Measurements from ENCODE around the gene ENOX1.

Gene ENOX1

GRCh38 chr13:43299374-43299773 lies 487.4 kb downstream of the ENOX1 start:
- no peak for DNase-seq

GRCh38 chr13:43298816-43299215 lies 488.0 kb downstream of the ENOX1 start:
- DNase-seq, result no peak

DNA sequence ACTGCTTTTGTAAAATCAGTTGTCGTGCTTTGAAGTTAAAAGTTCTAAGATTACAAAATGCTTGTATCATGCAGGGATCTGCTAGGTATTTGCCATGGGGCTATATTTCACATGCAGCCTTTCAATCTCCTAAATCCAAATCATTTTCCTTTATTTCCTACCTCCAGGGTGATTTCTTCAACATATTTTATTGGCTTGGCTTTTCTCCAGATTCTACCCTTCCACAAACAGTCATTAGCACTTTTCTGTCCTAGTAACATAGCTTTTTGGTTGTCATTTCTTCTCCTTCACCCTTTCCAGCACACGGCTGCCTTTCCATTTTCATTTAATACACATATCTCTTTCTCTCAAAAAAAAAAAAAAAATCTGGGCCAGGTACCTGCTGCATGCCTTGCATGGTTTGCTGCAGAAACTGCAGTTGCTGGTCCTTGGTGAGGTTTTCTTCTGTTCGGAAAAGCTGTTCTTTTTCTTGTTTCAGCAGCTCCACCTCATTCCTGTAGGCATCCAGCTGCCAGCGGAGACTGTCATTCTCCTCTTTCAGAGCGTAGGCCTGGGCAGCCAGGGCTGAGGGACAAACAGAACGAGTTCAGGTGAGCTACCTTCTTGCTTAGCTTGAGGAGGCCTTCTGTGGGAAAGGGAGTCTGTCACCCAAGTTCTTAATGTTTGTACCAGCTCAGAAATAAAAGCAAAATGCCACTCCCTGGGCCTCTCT lies 488.6 kb downstream of the ENOX1 start:
- no peak for DNase-seq

- no peak for DNase-seq
These were observed 490.8 kb downstream of the ENOX1 start for GRCh38 chr13:43295825-43296564.

GRCh38 chr13:43295321-43295720 lies 491.5 kb downstream of the ENOX1 start:
- no peak for DNase-seq

- DNase-seq, result no peak
These were observed 492.4 kb downstream of the ENOX1 start for GRCh38 chr13:43294412-43294811.

GRCh38 chr13:43293986-43294385 lies 492.8 kb downstream of the ENOX1 start:
- DNase-seq, result no peak

GRCh38 chr13:43293561-43293960 lies 493.2 kb downstream of the ENOX1 start:
- no peak for DNase-seq

DNA sequence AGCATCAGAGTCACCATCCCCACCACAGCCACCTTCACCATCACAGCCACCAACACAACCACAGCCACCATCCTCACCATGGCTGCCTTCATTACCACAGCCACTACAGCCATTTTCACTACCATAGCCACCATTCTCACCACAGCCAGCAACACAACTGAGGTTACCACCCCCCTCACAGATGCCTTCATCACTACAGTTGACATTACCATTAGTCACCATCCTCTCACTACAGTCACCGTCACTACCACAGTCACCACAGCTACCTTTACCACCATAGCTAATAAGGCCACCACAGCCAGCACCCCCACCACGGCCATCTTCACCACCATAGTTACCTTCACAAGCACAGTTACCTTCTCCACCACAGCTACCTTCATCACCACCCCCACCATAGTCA lies 493.8 kb downstream of the ENOX1 start:
- no peak for DNase-seq

DNA sequence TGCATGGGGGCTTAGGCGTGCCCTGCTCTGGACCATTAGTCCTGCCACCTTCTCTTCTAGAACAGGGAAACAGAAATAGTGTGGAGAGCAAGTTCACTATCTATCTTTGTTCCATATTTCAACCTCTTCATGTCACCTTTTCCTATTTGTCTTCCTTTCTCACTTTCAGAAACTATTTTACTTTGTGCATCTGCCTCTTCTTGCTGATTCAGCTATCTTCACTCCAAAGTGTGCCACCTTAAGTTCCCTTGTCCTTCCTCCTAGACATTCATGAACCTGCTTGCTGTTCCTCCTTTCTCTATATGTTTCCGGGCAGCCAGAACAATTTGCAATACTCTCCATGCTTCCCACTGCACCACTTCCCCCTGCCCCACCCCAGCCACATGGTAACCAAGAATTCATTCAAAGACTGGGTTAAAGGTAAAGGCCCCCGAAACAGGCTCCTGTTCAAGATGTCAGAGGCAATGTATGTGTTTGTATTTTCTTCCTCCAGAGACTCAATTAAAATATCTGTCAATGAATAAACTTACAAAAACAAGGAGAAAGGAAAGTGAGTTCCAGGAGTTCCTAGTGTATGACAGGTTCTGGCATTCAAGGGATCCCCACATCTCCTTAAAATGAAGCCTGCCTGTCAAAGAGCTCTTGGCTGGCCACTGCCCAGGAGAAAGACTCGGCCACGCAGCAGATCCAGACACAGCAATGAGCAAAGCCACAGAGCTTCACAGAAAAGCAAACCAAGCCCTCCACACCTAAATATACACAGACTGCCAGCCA lies 495.3 kb downstream of the ENOX1 start:
- no peak for DNase-seq

DNA sequence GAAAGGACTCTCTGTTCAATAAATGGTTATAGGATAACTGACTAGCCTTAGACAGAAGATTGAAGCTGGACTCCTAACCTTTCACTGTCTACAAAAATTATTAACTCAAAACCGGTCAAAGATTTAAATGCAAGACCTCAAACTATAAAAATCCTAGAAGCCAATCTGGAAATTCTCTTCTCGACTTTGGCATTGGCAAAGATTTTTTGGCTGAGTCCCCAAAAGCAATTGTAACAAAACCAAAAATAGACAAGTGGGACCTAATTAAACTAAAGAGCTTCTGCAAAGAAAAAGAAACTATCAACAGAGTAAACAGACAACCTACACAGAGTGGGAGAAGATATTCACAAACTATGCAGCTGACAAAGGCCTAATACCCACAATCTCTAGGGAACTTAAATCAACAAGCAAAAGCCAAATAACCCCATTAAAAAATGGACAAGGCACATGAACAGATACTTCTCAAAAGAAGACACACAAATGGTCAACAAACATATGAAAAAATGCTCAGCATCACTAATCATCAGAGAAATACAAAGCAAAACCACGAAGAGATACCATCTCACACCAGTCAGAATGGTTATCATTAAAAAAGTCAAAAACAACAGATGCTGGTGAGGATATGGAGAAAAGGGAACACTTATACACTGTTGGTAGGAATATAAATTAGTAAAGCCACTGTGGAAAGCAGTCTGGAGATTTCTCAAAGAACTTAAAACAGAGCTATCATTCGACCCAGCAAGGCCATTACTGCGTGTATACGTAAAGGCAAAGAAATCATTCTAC lies 497.1 kb downstream of the ENOX1 start:
- no peak for DNase-seq

GRCh38 chr13:43286751-43287150 lies 500.0 kb downstream of the ENOX1 start:
- DNase-seq, result no peak

- DNase-seq, result no peak
These were observed 500.7 kb downstream of the ENOX1 start for GRCh38 chr13:43285933-43286597.

GRCh38 chr13:43284162-43284561 lies 502.6 kb downstream of the ENOX1 start:
- no peak for DNase-seq

DNA sequence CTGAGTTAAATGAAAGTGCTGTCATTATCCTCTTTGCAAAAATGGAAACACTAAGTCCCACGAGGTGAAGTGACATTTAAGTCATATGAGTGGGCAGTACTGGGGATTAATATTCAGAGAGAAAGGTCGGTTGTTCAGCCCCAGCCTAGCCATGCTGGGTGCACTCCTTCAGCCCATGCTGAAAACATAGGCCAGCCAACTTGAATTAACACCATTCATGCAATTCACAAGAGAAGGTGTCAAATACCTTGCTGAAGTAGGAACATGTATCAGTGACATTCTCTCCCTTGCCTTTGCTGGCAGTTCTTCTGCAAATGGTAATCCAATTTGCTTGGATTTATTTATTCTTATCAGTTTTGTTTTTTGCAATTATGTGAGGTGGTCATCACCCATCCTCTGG lies 507.1 kb downstream of the ENOX1 start:
- no peak for DNase-seq

DNA sequence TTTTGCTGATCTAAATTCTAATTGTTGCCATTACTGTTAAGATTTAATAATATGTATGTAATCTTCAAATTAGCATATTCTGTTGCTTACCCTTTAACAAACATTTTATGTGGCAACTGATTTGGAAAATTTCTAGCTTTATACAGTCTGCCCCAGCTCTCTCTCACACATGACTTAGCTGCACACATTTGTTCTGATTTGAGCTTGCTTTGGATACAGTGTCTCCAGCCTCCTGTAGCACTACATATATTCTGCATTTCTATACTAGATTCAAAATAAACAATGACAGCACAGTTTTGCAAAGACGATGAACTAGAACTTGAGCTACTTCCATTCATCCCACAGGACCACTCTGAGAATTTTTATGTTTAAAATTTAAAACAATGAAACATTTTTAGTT lies 508.6 kb downstream of the ENOX1 start:
- DNase-seq, result no peak

DNA sequence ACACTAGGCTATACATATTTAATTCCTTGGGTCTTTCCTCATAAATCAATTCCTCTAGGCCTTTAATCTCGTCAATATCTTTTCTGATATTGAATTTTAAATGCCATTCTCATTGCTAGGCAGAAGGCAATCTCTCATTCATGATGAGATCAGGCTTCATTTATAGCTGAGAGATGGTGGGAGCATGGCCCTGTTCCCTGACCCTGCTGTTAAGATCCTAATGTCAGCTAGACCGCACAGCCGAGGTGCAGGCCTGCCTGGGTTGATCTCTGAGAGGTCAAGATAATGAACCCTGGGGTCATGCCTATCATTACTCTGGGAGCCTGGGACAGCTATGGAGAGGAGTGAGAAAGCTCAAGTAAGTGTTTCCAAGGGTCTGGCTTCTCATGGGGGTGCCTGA lies 509.6 kb downstream of the ENOX1 start:
- DNase-seq, result no peak

DNA sequence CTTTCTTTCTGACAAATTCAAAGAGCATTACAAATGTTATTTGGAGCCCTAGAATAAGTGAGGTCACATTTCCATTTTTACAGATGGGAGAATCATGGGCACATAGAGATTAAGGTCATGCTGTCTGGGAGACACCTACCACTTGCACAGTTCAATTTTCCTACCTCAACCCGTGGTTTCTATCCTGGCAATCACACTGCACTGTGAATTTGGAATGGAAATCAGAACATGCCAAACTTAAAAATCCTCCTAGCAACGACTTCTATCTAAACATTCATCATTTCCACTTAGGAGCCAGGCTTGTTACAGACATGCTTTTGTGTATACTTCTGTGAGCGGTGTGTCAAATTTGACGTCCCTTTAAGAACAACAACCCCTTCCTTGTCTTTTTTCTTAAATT lies 511.9 kb downstream of the ENOX1 start:
- no peak for DNase-seq

- no peak for DNase-seq
These were observed 513.4 kb downstream of the ENOX1 start for GRCh38 chr13:43273362-43273761.

- no peak for DNase-seq
These were observed 513.9 kb downstream of the ENOX1 start for GRCh38 chr13:43272851-43273250.

DNA sequence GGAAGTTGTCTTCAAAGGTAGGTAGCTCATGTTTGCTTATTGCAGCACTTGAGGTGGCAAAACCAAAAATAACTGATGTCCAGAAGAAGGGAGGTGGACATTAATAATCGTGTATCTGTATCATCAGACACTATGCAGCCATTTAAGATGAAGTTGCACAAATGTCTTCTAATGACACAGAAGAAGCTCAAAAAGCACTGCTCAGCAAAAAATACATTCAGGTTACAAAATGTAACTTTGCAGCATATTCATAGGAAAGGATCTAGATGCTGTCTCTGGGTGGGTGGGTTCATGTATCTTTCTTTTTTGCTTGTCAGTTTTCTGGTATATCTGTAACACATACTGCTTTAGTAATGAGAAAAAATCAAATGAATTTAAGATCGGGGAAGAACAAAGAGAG lies 515.6 kb downstream of the ENOX1 start:
- no peak for DNase-seq

DNA sequence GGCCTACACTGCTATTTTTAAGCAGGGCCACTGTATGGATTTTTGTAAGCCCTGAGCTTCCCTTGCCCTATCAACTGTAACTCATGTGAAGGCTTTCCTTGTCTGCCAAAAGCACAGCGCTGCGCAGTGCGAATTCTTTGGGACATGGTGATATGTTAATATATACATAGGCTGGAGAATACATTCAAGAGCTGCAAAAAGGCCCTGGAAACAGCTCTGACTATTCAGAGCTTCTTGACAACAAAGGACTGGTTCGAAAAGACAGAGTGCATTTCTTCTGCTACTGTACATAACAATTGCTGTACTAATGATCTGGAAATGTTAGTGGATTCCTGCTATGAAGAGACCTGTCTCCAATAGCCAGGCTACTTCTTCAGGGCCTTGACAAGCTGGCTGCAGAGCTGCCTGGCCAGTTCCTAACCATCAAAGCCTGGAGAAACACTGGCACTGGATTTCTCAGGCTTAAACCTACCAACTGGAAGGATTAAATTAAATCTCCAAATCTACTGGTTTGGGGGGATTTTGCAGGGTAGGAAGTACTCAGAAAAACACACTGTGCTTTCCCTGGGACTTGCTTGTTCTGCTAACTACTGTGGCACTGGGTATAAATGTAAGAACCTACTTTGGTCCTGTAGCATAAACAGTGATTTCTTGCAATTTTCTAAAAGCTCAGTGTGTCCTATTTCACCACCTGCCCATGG lies 516.5 kb downstream of the ENOX1 start:
- DNase-seq, result no peak

All from activated CD4-positive, alpha-beta T cell treated with anti-CD3 and anti-CD28 coated beads, Interleukin-2, amount 50 U/mL, for 1 hour (primary cell).